Esophagus squamous epithelium (tissue), 4 donors: ENCODE results near the gene MC3R.
A peak's percentile ranks its signal among the peaks of the same experiment; 100 is the strongest.

Source experiments
- POLR2A ChIP-seq, 4 donors: fragments of 450-650 bp; IDR thresholded peaks; one replicate each; pipeline ENCODE4 v1.6.1; 2017; ENCODE audit warnings: antibody characterized with exemption in 4 of 4, mild to moderate bottlenecking in 4 of 4, moderate library complexity in 3 of 4
- TF ChIP-seq, protein P1 (sequence below), 6 experiments: fragments of 450-650 bp in 4 of 6; fragments of 200-600 bp in 2 of 6; sonication (generic) in 2 of 6; IDR thresholded peaks; one replicate each; pipeline ENCODE4 v1.5.1; 2016 to 2019; ENCODE audit warnings: antibody characterized with exemption in 6 of 6, mild to moderate bottlenecking in 4 of 6, moderate library complexity in 4 of 6

DNA sequence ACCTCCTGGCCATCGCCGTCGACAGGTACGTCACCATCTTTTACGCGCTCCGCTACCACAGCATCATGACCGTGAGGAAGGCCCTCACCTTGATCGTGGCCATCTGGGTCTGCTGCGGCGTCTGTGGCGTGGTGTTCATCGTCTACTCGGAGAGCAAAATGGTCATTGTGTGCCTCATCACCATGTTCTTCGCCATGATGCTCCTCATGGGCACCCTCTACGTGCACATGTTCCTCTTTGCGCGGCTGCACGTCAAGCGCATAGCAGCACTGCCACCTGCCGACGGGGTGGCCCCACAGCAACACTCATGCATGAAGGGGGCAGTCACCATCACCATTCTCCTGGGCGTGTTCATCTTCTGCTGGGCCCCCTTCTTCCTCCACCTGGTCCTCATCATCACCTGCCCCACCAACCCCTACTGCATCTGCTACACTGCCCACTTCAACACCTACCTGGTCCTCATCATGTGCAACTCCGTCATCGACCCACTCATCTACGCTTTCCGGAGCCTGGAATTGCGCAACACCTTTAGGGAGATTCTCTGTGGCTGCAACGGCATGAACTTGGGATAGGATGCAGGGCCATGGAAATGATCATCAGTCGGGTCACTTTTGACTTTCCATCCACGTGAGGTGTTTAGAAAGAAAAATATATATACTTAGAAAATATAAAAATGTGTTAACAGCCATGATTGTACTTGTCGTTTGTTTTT lies 868 bp downstream of the MC3R start:
- TF ChIP-seq, protein P1, sequence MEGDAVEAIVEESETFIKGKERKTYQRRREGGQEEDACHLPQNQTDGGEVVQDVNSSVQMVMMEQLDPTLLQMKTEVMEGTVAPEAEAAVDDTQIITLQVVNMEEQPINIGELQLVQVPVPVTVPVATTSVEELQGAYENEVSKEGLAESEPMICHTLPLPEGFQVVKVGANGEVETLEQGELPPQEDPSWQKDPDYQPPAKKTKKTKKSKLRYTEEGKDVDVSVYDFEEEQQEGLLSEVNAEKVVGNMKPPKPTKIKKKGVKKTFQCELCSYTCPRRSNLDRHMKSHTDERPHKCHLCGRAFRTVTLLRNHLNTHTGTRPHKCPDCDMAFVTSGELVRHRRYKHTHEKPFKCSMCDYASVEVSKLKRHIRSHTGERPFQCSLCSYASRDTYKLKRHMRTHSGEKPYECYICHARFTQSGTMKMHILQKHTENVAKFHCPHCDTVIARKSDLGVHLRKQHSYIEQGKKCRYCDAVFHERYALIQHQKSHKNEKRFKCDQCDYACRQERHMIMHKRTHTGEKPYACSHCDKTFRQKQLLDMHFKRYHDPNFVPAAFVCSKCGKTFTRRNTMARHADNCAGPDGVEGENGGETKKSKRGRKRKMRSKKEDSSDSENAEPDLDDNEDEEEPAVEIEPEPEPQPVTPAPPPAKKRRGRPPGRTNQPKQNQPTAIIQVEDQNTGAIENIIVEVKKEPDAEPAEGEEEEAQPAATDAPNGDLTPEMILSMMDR (IDR thresholded peaks at IDR 0.05): peak; percentile 19 to 67 (median 34)
- TF ChIP-seq POLR2A (IDR thresholded peaks at IDR 0.05): no peak
